ENCODE results near the gene CYP19A1. TPM values are rescaled to one million over a fixed set of nuclear protein-coding genes. Genes with fewer than 3 reads are reported as not detected.

The CYP19A1 gene
- total and polyA plus RNA-seq, 2 donors (not counting 1 experiment from before 2014, with no cell fraction given): not detected

DNA sequence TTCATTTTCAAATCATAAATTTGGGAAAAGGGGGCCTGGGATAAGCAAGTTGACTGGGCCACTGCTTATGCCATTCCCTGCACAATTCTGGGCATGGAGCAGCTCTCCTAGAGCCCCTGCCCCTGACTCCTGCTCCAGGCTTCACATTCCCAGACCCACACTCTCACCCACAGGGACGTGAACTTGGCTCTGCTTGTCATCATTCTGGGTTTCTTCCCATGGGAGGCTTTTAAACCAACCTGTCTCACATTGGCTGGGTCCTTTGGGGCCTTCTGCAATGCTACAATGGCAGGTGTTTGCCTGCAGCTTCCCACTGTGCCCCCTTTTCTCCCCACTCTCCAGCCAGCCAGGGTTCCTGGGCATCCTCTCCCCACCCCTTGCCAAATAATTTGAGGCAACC, 49.1 kb downstream of the CYP19A1 start:
- no peaks in the 10 kb centered on the region for H3K4me1 ChIP-seq (ENCODE audit: control insufficient read depth in 2 of 2, insufficient read depth in 2 of 2, low read length in 2 of 2)
- Mint-ChIP-seq H3K4me1 (no peaks in the 10 kb centered on the region), H3K9me3 (ENCODE audit: insufficient read depth) (peaks cover 4% of the 10 kb centered on the region), H3K4me3 (no peak overlapping the region), H3K27ac (no peak overlapping the region), H3K27me3 (peaks cover 6% of the 10 kb centered on the region)
- no peaks in the 10 kb centered on the region for H4K20me1 ChIP-seq (ENCODE audit: control insufficient read depth, insufficient read depth, low read length, poor library complexity, severe bottlenecking)
- intact Hi-C loops (cut with micrococcal nuclease): loop anchor here (10.0 kb wide), 1 partner anchor 106 kb away; no protein-coding TSS in a partner anchor
- H3K9me3 ChIP-seq (ENCODE audit: control extremely low read depth in 1 of 3, control insufficient read depth in 2 of 3, insufficient read depth in 1 of 3, low read length in 2 of 3): peaks cover 0 to 5% (median 0%) of the 10 kb centered on the region in 3 donors
- ATAC-seq (ENCODE audit: low read depth) (no peak), DNase-seq (no peak)
- H3K4me3 ChIP-seq (ENCODE audit: control extremely low read depth in 1 of 5, extremely low read depth in 1 of 5, insufficient read depth in 1 of 5, low read depth in 2 of 5, low read length in 4 of 5): no peak overlapping the region
- H3K27ac ChIP-seq (ENCODE audit: low read length in 2 of 2): no peak overlapping the region
- ChIA-PET POLR2A (no interaction called here), CTCF (no interaction called here)
- no peak overlapping the region for H2AFZ ChIP-seq (ENCODE audit: insufficient read depth, low read depth, low read length, poor library complexity, severe bottlenecking)
- H3K27me3 ChIP-seq (replicated peaks in 1 of 4; ENCODE audit: control extremely low read depth in 1 of 4, control insufficient read depth in 3 of 4, insufficient read depth in 4 of 4, low read length in 3 of 4): peaks cover 0 to 5% (median 0%) of the 10 kb centered on the region in 4 experiments
- no peaks in the 10 kb centered on the region for H3K36me3 ChIP-seq (replicated peaks in 1 of 2; ENCODE audit: control extremely low read depth in 1 of 2, control insufficient read depth in 1 of 2, extremely low read depth in 1 of 2, insufficient read depth in 2 of 2, low read length in 1 of 2)
- H3K4me2 ChIP-seq (replicated peaks; ENCODE audit: low read depth, low read length, poor library complexity, severe bottlenecking): no peak overlapping the region
- whole genome bisulfite sequencing (ENCODE audit: insufficient coverage): 55% methylated on average over 1 of the region's 1 CpG
- H3K9ac ChIP-seq (ENCODE audit: low read length): no peak overlapping the region
- H3K79me2 ChIP-seq (ENCODE audit: control insufficient read depth, insufficient read depth, low read length): no peaks in the 10 kb centered on the region
- TF ChIP-seq, protein P1, sequence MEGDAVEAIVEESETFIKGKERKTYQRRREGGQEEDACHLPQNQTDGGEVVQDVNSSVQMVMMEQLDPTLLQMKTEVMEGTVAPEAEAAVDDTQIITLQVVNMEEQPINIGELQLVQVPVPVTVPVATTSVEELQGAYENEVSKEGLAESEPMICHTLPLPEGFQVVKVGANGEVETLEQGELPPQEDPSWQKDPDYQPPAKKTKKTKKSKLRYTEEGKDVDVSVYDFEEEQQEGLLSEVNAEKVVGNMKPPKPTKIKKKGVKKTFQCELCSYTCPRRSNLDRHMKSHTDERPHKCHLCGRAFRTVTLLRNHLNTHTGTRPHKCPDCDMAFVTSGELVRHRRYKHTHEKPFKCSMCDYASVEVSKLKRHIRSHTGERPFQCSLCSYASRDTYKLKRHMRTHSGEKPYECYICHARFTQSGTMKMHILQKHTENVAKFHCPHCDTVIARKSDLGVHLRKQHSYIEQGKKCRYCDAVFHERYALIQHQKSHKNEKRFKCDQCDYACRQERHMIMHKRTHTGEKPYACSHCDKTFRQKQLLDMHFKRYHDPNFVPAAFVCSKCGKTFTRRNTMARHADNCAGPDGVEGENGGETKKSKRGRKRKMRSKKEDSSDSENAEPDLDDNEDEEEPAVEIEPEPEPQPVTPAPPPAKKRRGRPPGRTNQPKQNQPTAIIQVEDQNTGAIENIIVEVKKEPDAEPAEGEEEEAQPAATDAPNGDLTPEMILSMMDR (IDR thresholded peaks at IDR 0.05): no peak
- no peak for TF ChIP-seq EZH2 (IDR thresholded peaks at IDR 0.05; ENCODE audit: borderline replicate concordance, insufficient read depth, low read depth, low read length, poor library complexity, severe bottlenecking)

GRCh38 chr15:51288143-51289065, 50.0 kb downstream of the CYP19A1 start:
- no peak overlapping the region for H3K4me3 ChIP-seq (ENCODE audit: control extremely low read depth in 1 of 5, extremely low read depth in 1 of 5, insufficient read depth in 1 of 5, low read depth in 2 of 5, low read length in 4 of 5)
- H3K4me2 ChIP-seq (replicated peaks; ENCODE audit: low read depth, low read length, poor library complexity, severe bottlenecking): no peak overlapping the region
- no peak for DNase-seq
- peaks cover 0 to 5% (median 0%) of the 10 kb centered on the region in 4 experiments for H3K27me3 ChIP-seq (replicated peaks in 1 of 4; ENCODE audit: control extremely low read depth in 1 of 4, control insufficient read depth in 3 of 4, insufficient read depth in 4 of 4, low read length in 3 of 4)
- H2AFZ ChIP-seq (ENCODE audit: insufficient read depth, low read depth, low read length, poor library complexity, severe bottlenecking): no peak overlapping the region
- Mint-ChIP-seq H3K27me3 (peaks cover 6% of the 10 kb centered on the region), H3K4me3 (no peak overlapping the region), H3K27ac (no peak overlapping the region), H3K4me1 (peaks cover 2% of the 10 kb centered on the region), H3K9me3 (ENCODE audit: insufficient read depth) (peaks cover 2% of the 10 kb centered on the region)
- H4K20me1 ChIP-seq (ENCODE audit: control insufficient read depth, insufficient read depth, low read length, poor library complexity, severe bottlenecking): no peaks in the 10 kb centered on the region
- H3K9ac ChIP-seq (ENCODE audit: low read length): no peak overlapping the region
- POLR2A ChIA-PET: no interaction called here
- intact Hi-C loops (cut with micrococcal nuclease): loop anchor here (10.0 kb wide), 1 partner anchor 106 kb away; no protein-coding TSS in a partner anchor
- H3K9me3 ChIP-seq (ENCODE audit: control extremely low read depth in 1 of 3, control insufficient read depth in 2 of 3, insufficient read depth in 1 of 3, low read length in 2 of 3): peaks cover 0 to 2% (median 0%) of the 10 kb centered on the region in 3 donors
- H3K27ac ChIP-seq (ENCODE audit: low read length in 2 of 2): no peak overlapping the region
- 99% methylated on average over 10 of the region's 13 CpGs for WGBS (ENCODE audit: insufficient coverage)
- H3K36me3 ChIP-seq (replicated peaks in 1 of 2; ENCODE audit: control extremely low read depth in 1 of 2, control insufficient read depth in 1 of 2, extremely low read depth in 1 of 2, insufficient read depth in 2 of 2, low read length in 1 of 2): no peaks in the 10 kb centered on the region
- TF ChIP-seq EZH2 (IDR thresholded peaks at IDR 0.05; ENCODE audit: borderline replicate concordance, insufficient read depth, low read depth, low read length, poor library complexity, severe bottlenecking): no peak
- TF ChIP-seq, protein P1 (IDR thresholded peaks at IDR 0.05): no peak
- no peaks in the 10 kb centered on the region for H3K79me2 ChIP-seq (ENCODE audit: control insufficient read depth, insufficient read depth, low read length)
- CTCF ChIA-PET: no interaction called here
- ATAC-seq (ENCODE audit: low read depth): no peak
- H3K4me1 ChIP-seq (ENCODE audit: control insufficient read depth in 2 of 2, insufficient read depth in 2 of 2, low read length in 2 of 2): peaks cover 0 to 3% of the 10 kb centered on the region in 2 donors
